OCI-LY7 (cell line): ENCODE measurements around the gene CDH3. TPM values are rescaled to one million over a fixed set of nuclear protein-coding genes. Genes with fewer than 3 reads are reported as not detected.

Experiments used
- BruUV-seq: library from RNA; stranded (reverse); fragments of 400-500 nt; replicated peaks from 2 replicates; lab custom pipeline; 2021; lab: Mats Ljungman, UMichigan
- CTCF ChIA-PET: fragments of 300-600 bp; sonication (Branson Sonifier 250); formaldehyde crosslinking; loops from one replicate; lab custom pipeline; 2022; ENCODE audit warnings: antibody characterized with exemption; ENCODE audit not compliant: unreplicated experiment; lab: Charles Lee
- POLR2A ChIA-PET: fragments of 300-600 bp; sonication (Branson Sonifier 250); formaldehyde crosslinking; loops from one replicate; lab custom pipeline; 2022; ENCODE audit warnings: antibody characterized with exemption; lab: Charles Lee
- DNase-seq: peaks from one replicate; pipeline ENCODE4 v3.0.0-alpha.2; 2015; ENCODE audit warnings: low spot score
- H2AFZ ChIP-seq: fragments of 200-600 bp; sonication (generic), shearing (Covaris generic); 2 replicates; pipeline ENCODE4 v1.6.1; 2014; ENCODE audit warnings: mild to moderate bottlenecking, antibody characterized with exemption, low read length, moderate library complexity
- H3K27ac ChIP-seq: fragments of 200-600 bp; sonication (generic); 2 replicates; pipeline ENCODE4 v1.5.1; 2014; ENCODE audit warnings: mixed run types, low read depth, mild to moderate bottlenecking, moderate library complexity, low read length, inconsistent platforms; ENCODE audit not compliant: poor library complexity, severe bottlenecking
- H3K36me3 ChIP-seq: fragments of 200-600 bp; sonication (generic); 2 replicates; pipeline ENCODE4 v1.6.1; 2014; ENCODE audit warnings: mild to moderate bottlenecking, antibody characterized with exemption, low read length, moderate library complexity, mixed read lengths; ENCODE audit not compliant: insufficient read depth
- H3K4me1 ChIP-seq: fragments of 200-600 bp; sonication (generic); 2 replicates; pipeline ENCODE4 v1.5.1; 2014; ENCODE audit warnings: mild to moderate bottlenecking, low read length; ENCODE audit not compliant: insufficient read depth, poor library complexity, severe bottlenecking
- H3K4me2 ChIP-seq: fragments of 200-600 bp; sonication (generic); 2 replicates; pipeline ENCODE4 v1.6.1; 2014; ENCODE audit warnings: mild to moderate bottlenecking, low read length
- H3K4me3 ChIP-seq: fragments of 200-600 bp; sonication (generic); 2 replicates; pipeline ENCODE4 v1.5.1; 2014; ENCODE audit warnings: mild to moderate bottlenecking, low read depth, low read length; ENCODE audit not compliant: poor library complexity, severe bottlenecking
- H3K79me2 ChIP-seq: fragments of 200-600 bp; sonication (generic); 2 replicates; pipeline ENCODE4 v1.6.1; 2016; ENCODE audit warnings: low read depth, mild to moderate bottlenecking, low read length, moderate library complexity, mixed read lengths; ENCODE audit not compliant: insufficient read depth
- H3K9me2 ChIP-seq: fragments of 200-600 bp; sonication (generic); 2 replicates; pipeline ENCODE4 v1.6.1; 2016; ENCODE audit warnings: mild to moderate bottlenecking, low read length, mixed read lengths; ENCODE audit not compliant: insufficient read depth
- H3K9me3 ChIP-seq: fragments of 200-600 bp; sonication (generic); 2 replicates; pipeline ENCODE4 v1.6.1; 2014; ENCODE audit warnings: mild to moderate bottlenecking, mixed run types, low read length, mixed read lengths
- H4K20me1 ChIP-seq: fragments of 200-600 bp; sonication (generic); 2 replicates; pipeline ENCODE4 v1.6.1; 2014; ENCODE audit warnings: mild to moderate bottlenecking, antibody characterized with exemption, low read length, moderate library complexity, mixed read lengths; ENCODE audit not compliant: insufficient read depth
- EZH2phosphoT487 ChIP-seq: fragments of 200-600 bp; sonication (generic); IDR thresholded peaks from 2 replicates; pipeline ENCODE4 v1.6.1; 2018; ENCODE audit warnings: low read depth, borderline replicate concordance, mild to moderate bottlenecking, mixed run types, antibody characterized with exemption, low read length, moderate library complexity, mixed read lengths
- intact Hi-C: fragments of 100-400 bp; cut with micrococcal nuclease; formaldehyde crosslinking; loops from one replicate; pipeline ENCODE4 v1.10.0; 2022; ENCODE audit not compliant: unreplicated experiment
- total RNA-seq, 2 experiments: library from RNA; depleted of rRNA in 1 of 2; stranded (reverse); fragments of >200 nt in 1 of 2; shearing (Covaris generic) in 1 of 2; gene quantifications; 2 replicates each; pipeline ENCODE4 v1.2.3, GENCODE V29; 2014 to 2022
- TF ChIP-seq, protein P1 (sequence below): fragments of 200-600 bp; sonication (generic); conservative IDR thresholded peaks from 2 replicates; pipeline ENCODE4 v1.5.1; 2014; ENCODE audit warnings: mild to moderate bottlenecking, antibody characterized with exemption, low read length, moderate library complexity, mixed read lengths

CDH3 gene
- total RNA-seq, 2 experiments from 2014 or later = 0.06 to 0.46 TPM

DNA sequence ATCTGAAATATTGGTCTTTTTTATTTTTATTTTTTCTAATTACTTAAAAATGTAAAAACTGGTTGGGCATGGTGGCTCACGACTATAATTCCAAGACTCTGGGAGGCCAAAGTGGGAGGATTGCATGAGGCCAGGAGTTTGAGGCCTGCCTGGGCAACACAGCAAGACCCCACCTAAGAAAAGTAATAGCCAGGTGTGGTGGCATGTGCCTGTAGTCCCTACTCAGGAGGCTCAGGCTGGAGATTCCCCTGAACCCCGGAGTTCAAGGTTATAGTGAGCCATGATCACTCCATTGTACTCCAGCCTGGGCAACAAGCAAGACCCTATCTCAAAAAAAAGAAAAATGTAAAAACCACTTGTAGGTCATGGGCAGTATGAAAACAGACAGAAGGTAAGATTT, 36.8 kb upstream of the CDH3 start:
- Histone ChIP-seq H3K79me2 (no peaks in the 10 kb centered on the region), H3K36me3 (no peaks in the 10 kb centered on the region), H2AFZ (no peak overlapping the region), H4K20me1 (no peaks in the 10 kb centered on the region), H3K4me2 (no peak overlapping the region), H3K9me3 (no peaks in the 10 kb centered on the region), H3K4me1 (no peaks in the 10 kb centered on the region), H3K4me3 (no peak overlapping the region), H3K9me2 (no peaks in the 10 kb centered on the region), H3K27ac (no peak overlapping the region)
- ChIA-PET CTCF (no interaction called here), POLR2A (interaction anchor here (0.7 kb wide), 1 partner anchor 522 kb away, joined by 3 read pairs; no protein-coding TSS in a partner anchor)
- DNase-seq = no peak
- no TSS peak for BruUV-seq
- TF ChIP-seq EZH2phosphoT487 = no peak
- TF ChIP-seq, protein P1, sequence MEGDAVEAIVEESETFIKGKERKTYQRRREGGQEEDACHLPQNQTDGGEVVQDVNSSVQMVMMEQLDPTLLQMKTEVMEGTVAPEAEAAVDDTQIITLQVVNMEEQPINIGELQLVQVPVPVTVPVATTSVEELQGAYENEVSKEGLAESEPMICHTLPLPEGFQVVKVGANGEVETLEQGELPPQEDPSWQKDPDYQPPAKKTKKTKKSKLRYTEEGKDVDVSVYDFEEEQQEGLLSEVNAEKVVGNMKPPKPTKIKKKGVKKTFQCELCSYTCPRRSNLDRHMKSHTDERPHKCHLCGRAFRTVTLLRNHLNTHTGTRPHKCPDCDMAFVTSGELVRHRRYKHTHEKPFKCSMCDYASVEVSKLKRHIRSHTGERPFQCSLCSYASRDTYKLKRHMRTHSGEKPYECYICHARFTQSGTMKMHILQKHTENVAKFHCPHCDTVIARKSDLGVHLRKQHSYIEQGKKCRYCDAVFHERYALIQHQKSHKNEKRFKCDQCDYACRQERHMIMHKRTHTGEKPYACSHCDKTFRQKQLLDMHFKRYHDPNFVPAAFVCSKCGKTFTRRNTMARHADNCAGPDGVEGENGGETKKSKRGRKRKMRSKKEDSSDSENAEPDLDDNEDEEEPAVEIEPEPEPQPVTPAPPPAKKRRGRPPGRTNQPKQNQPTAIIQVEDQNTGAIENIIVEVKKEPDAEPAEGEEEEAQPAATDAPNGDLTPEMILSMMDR = no peak
- intact Hi-C loops = no loop called here

DNA sequence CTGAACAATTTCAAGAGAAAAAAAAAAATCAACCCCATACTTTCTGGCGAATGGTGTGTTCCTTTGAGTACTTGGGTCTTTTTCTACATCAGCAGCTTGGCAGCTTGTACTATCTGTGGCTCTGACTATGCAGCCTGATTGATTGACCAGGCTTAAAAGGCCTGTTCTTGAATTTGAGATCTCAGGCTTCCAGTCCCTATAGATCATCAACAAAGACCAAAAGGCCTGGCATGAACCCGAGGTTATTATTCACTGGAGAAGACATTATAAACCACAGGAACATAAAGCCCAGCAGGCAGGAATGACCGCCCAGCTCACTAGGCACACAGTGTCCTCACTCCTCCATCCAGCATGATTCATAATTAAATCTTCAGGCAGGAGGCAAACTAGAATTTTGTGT, 32.1 kb upstream of the CDH3 start:
- ChIA-PET CTCF (no interaction called here), POLR2A (no interaction called here)
- no TSS peak for BruUV-seq
- DNase-seq = no peak
- no peak overlapping the region for H3K4me2 ChIP-seq
- no peaks in the 10 kb centered on the region for H3K4me1 ChIP-seq
- TF ChIP-seq, protein P1 = no peak
- TF ChIP-seq EZH2phosphoT487 = no peak
- H3K36me3 ChIP-seq = no peaks in the 10 kb centered on the region
- no peak overlapping the region for H3K27ac ChIP-seq
- H4K20me1 ChIP-seq = no peaks in the 10 kb centered on the region
- no peaks in the 10 kb centered on the region for H3K9me2 ChIP-seq
- H3K4me3 ChIP-seq = no peak overlapping the region
- no peak overlapping the region for H2AFZ ChIP-seq
- H3K9me3 ChIP-seq = no peaks in the 10 kb centered on the region
- intact Hi-C loops = no loop called here
- H3K79me2 ChIP-seq = no peaks in the 10 kb centered on the region

DNA sequence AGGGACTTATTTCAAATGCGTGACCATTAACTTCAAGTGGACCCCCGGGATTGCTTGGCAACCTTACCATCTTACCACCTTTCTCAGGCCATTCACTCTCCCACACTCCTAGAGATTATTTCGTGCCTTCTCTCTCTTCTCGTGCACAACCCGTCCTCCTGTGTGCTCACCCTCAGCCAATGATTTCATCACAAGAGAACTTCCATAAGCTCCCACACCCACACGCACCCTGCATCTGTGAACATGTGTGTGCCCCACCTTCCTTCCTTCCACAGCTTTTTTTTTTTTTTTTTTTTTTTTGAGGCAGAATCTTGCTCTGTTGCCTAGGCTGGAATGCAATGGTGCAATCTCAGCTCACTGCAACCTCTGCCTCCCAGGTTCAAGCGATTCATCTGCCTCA, 27.4 kb upstream of the CDH3 start:
- no peaks in the 10 kb centered on the region for H3K79me2 ChIP-seq
- no TSS peak for BruUV-seq
- no peaks in the 10 kb centered on the region for H4K20me1 ChIP-seq
- no peak for TF ChIP-seq EZH2phosphoT487
- TF ChIP-seq, protein P1 = no peak
- no peak for DNase-seq
- no peaks in the 10 kb centered on the region for H3K36me3 ChIP-seq
- no peak overlapping the region for H3K27ac ChIP-seq
- no peaks in the 10 kb centered on the region for H3K4me1 ChIP-seq
- CTCF ChIA-PET = no interaction called here
- no peak overlapping the region for H3K4me2 ChIP-seq
- no peaks in the 10 kb centered on the region for H3K9me2 ChIP-seq
- POLR2A ChIA-PET = interaction anchor here (0.6 to 0.7 kb wide), 3 partner anchors 39 to 1473 kb away, joined by 3 to 4 read pairs (median 3); no protein-coding TSS in a partner anchor
- no peaks in the 10 kb centered on the region for H3K9me3 ChIP-seq
- H3K4me3 ChIP-seq = no peak overlapping the region
- no peak overlapping the region for H2AFZ ChIP-seq
- intact Hi-C loops = no loop called here
